Measurements from ENCODE around the gene SIAH1.

SIAH1 gene

GRCh38 chr16:48350736-48351135, 34.5 kb downstream of the SIAH1 start:
- Histone ChIP-seq H3K36me3 (ENCODE audit: insufficient read depth, low read length) (peaks cover 7% of the 10 kb centered on the region; the same call in 1 of the 2 replicates), H3K9ac (ENCODE audit: low read depth, low read length) (no peak overlapping the region)

GRCh38 chr16:48347980-48348379, 37.2 kb downstream of the SIAH1 start:
- peaks cover 7% of the 10 kb centered on the region; the same call in 1 of the 2 replicates for H3K36me3 ChIP-seq (ENCODE audit: insufficient read depth, low read length)

More at GRCh38 chr16:48350736-48351135, 34.5 kb downstream of the SIAH1 start:
- no peaks in the 10 kb centered on the region for H3K4me1 ChIP-seq (ENCODE audit: insufficient read depth, low read length)
- H3K9me3 ChIP-seq (ENCODE audit: control insufficient read depth, insufficient read depth, low read length) = no peaks in the 10 kb centered on the region

GRCh38 chr16:48347191-48347865, 37.9 kb downstream of the SIAH1 start:
- Histone ChIP-seq H3K9me3 (ENCODE audit: control insufficient read depth, insufficient read depth, low read length) (no peaks in the 10 kb centered on the region), H3K36me3 (ENCODE audit: insufficient read depth, low read length) (peaks cover 7% of the 10 kb centered on the region; the same call in 1 of the 2 replicates), H3K4me1 (ENCODE audit: insufficient read depth, low read length) (no peaks in the 10 kb centered on the region), H3K9ac (ENCODE audit: low read depth, low read length) (no peak overlapping the region)

More at GRCh38 chr16:48347980-48348379, 37.2 kb downstream of the SIAH1 start:
- Histone ChIP-seq H3K9me3 (ENCODE audit: control insufficient read depth, insufficient read depth, low read length) (no peaks in the 10 kb centered on the region), H3K9ac (ENCODE audit: low read depth, low read length) (no peak overlapping the region), H3K4me1 (ENCODE audit: insufficient read depth, low read length) (no peaks in the 10 kb centered on the region)

- Histone ChIP-seq H3K4me1 (ENCODE audit: insufficient read depth, low read length) (no peaks in the 10 kb centered on the region), H3K9me3 (ENCODE audit: control insufficient read depth, insufficient read depth, low read length) (no peaks in the 10 kb centered on the region), H3K36me3 (ENCODE audit: insufficient read depth, low read length) (no peaks in the 10 kb centered on the region), H3K9ac (ENCODE audit: low read depth, low read length) (no peak overlapping the region)
These were observed 42.6 kb downstream of the SIAH1 start for GRCh38 chr16:48342591-48342990.

- H3K9me3 ChIP-seq (ENCODE audit: control insufficient read depth, insufficient read depth, low read length) = no peaks in the 10 kb centered on the region
- H3K9ac ChIP-seq (ENCODE audit: low read depth, low read length) = no peak overlapping the region
- no peaks in the 10 kb centered on the region for H3K36me3 ChIP-seq (ENCODE audit: insufficient read depth, low read length)
- peaks cover 16% of the 10 kb centered on the region for H3K4me1 ChIP-seq (ENCODE audit: insufficient read depth, low read length)
These were observed 45.2 kb downstream of the SIAH1 start for GRCh38 chr16:48340054-48340453.

- Histone ChIP-seq H3K36me3 (ENCODE audit: insufficient read depth, low read length) (peaks cover 10% of the 10 kb centered on the region), H3K9me3 (ENCODE audit: control insufficient read depth, insufficient read depth, low read length) (no peaks in the 10 kb centered on the region), H3K9ac (ENCODE audit: low read depth, low read length) (no peak overlapping the region), H3K4me1 (ENCODE audit: insufficient read depth, low read length) (peaks cover 22% of the 10 kb centered on the region)
These were observed 49.3 kb downstream of the SIAH1 start for GRCh38 chr16:48335961-48336360.

DNA sequence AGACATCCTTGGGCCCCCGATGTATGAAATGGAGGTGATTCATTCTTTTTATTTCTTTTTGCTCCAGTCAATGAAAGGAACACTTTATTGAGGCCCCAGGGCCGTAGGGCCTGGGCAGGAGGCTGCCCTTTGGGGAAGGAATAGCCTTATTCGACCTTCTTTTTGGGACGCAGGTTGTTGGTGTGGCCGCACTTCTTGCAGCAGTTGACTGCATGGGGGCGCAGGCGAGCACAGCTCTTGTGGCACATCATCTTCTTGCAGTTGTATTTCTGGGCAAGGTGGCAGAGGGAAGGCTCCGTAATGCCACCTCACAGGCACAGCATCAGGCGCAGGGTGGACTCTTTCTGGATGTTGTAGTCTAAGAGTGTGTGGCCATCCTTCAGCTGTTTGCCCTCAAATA, 50.9 kb downstream of the SIAH1 start:
- no peak overlapping the region for H3K9ac ChIP-seq (ENCODE audit: low read depth, low read length)
- H3K36me3 ChIP-seq (ENCODE audit: insufficient read depth, low read length) = peaks cover 10% of the 10 kb centered on the region
- H3K9me3 ChIP-seq (ENCODE audit: control insufficient read depth, insufficient read depth, low read length) = no peaks in the 10 kb centered on the region
- peaks cover 22% of the 10 kb centered on the region for H3K4me1 ChIP-seq (ENCODE audit: insufficient read depth, low read length)

DNA sequence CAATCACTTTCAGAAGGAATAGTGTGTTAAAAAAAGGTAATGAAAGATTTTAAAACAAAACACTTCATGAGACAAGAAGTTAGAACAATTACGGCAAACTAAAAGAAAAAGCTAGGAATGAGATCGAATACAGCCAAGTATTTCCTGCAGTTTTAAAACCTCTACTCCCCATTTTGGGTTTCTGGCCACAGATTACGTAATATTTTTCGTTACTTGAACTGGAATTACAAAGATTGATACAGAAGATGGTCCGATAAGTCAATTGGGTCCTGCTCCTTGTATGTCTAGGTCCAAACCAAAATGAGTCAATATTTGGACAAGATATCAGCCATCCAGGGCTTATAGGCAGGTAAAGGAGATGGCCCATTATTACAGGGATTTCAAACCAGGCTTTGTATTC, 52.2 kb downstream of the SIAH1 start:
- no peaks in the 10 kb centered on the region for H3K9me3 ChIP-seq (ENCODE audit: control insufficient read depth, insufficient read depth, low read length)
- no peak overlapping the region for H3K9ac ChIP-seq (ENCODE audit: low read depth, low read length)
- peaks cover 22% of the 10 kb centered on the region for H3K4me1 ChIP-seq (ENCODE audit: insufficient read depth, low read length)
- peaks cover 10% of the 10 kb centered on the region for H3K36me3 ChIP-seq (ENCODE audit: insufficient read depth, low read length)

- Histone ChIP-seq H3K36me3 (ENCODE audit: insufficient read depth, low read length) (peaks cover 10% of the 10 kb centered on the region), H3K9ac (ENCODE audit: low read depth, low read length) (no peak overlapping the region), H3K9me3 (ENCODE audit: control insufficient read depth, insufficient read depth, low read length) (no peaks in the 10 kb centered on the region), H3K4me1 (ENCODE audit: insufficient read depth, low read length) (peaks cover 10% of the 10 kb centered on the region; the same call in 1 of the 2 replicates)
These were observed 54.4 kb downstream of the SIAH1 start for GRCh38 chr16:48330841-48331192.

- peaks cover 10% of the 10 kb centered on the region for H3K36me3 ChIP-seq (ENCODE audit: insufficient read depth, low read length)
- no peaks in the 10 kb centered on the region for H3K9me3 ChIP-seq (ENCODE audit: control insufficient read depth, insufficient read depth, low read length)
- peaks cover 6% of the 10 kb centered on the region; the same call in 1 of the 2 replicates for H3K4me1 ChIP-seq (ENCODE audit: insufficient read depth, low read length)
- no peak overlapping the region for H3K9ac ChIP-seq (ENCODE audit: low read depth, low read length)
These were observed 54.9 kb downstream of the SIAH1 start for GRCh38 chr16:48330189-48330840.

GRCh38 chr16:48329138-48329537, 56.1 kb downstream of the SIAH1 start:
- Histone ChIP-seq H3K4me1 (ENCODE audit: insufficient read depth, low read length) (peaks cover 5% of the 10 kb centered on the region; the same call in 1 of the 2 replicates), H3K9me3 (ENCODE audit: control insufficient read depth, insufficient read depth, low read length) (no peaks in the 10 kb centered on the region), H3K36me3 (ENCODE audit: insufficient read depth, low read length) (peaks cover 5% of the 10 kb centered on the region), H3K9ac (ENCODE audit: low read depth, low read length) (no peak overlapping the region)

DNA sequence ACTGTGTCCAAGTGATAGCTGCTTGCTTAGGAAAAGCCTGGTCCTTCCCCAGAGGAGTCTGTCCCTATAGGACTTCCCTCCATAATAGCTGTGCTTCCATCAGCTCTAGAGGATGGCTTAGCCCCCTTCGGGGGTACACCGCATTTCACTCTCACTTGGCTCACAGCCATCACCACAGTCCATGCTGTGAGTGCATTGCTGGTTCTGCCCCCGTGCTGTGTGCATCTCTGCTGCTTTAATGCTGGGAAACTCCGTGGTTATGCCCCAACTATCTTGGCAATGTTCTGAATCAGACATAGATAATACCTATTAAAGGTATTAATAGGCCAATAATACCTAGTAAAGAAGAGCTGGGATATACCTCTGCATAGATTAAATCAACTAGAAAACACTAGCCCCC, 58.3 kb downstream of the SIAH1 start:
- Histone ChIP-seq H3K9me3 (ENCODE audit: control insufficient read depth, insufficient read depth, low read length) (no peaks in the 10 kb centered on the region), H3K36me3 (ENCODE audit: insufficient read depth, low read length) (no peaks in the 10 kb centered on the region), H3K4me1 (ENCODE audit: insufficient read depth, low read length) (no peaks in the 10 kb centered on the region; the same call in 1 of the 2 replicates), H3K9ac (ENCODE audit: low read depth, low read length) (no peak overlapping the region)

- Histone ChIP-seq H3K9me3 (ENCODE audit: control insufficient read depth, insufficient read depth, low read length) (no peaks in the 10 kb centered on the region), H3K36me3 (ENCODE audit: insufficient read depth, low read length) (no peaks in the 10 kb centered on the region), H3K4me1 (ENCODE audit: insufficient read depth, low read length) (no peaks in the 10 kb centered on the region; the same call in 1 of the 2 replicates), H3K9ac (ENCODE audit: low read depth, low read length) (no peak overlapping the region)
These were observed 61.1 kb downstream of the SIAH1 start for GRCh38 chr16:48323783-48324775.

DNA sequence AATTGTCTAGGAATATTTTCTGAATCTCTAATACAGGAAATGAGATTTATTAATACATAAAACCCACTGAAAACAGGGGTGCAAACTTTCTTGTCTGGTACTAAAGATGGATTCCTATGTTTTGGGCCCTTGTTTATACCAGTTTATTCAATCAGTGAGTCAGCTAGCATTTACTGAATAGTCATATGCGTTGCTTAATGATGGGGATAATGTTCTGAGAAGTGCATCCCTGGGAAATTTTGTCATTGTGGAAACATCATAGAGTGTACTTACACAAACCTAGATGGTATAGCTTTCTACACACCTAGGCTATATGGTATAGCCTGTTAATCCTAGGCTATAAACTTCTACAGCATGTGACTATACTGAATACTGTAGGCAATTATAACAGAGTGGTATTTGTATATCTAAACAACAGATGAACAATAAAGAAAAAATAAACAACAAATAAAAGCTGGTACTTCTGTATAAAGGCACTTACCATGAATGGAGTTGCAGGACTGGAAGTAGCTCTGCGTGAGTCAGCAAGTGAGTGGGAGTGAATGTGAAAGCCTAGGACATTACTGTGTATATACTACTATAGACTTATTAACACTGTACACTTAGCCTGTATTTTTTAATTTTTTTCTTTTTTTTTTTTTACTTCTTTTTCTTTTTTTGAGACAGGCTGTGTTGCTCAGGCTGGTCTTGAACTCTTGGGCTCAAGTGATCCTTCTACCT, 63.7 kb downstream of the SIAH1 start:
- Histone ChIP-seq H3K9me3 (ENCODE audit: control insufficient read depth, insufficient read depth, low read length) (no peaks in the 10 kb centered on the region), H3K9ac (ENCODE audit: low read depth, low read length) (no peak overlapping the region), H3K36me3 (ENCODE audit: insufficient read depth, low read length) (no peaks in the 10 kb centered on the region), H3K4me1 (ENCODE audit: insufficient read depth, low read length) (peaks cover 18% of the 10 kb centered on the region)

Measured in ES-I3 (cell line).